Activated CD4-positive, alpha-beta memory T cell treated with anti-CD3 and anti-CD28 coated beads for 36 hours (primary cell): ENCODE data around the gene GGA1. TPM values are rescaled to one million over a fixed set of nuclear protein-coding genes. Genes with fewer than 3 reads are reported as not detected.
A peak's percentile ranks its signal among the peaks of the same experiment; 100 is the strongest.

Experiments
- CTCF ChIA-PET: fragments of 350-600 bp; sonication (Branson Sonifier 250); formaldehyde crosslinking; loops from one replicate; lab custom pipeline; 2021; ENCODE audit warnings: antibody characterized with exemption, inconsistent platforms; lab: Charles Lee
- POLR2A ChIA-PET: fragments of 350-600 bp; sonication (Branson Sonifier 250); formaldehyde crosslinking; loops from one replicate; lab custom pipeline; 2021; ENCODE audit warnings: antibody characterized with exemption; lab: Charles Lee
- DNase-seq: peaks from one replicate; pipeline ENCODE4 v3.0.0-alpha.2; 2020
- H3K27ac Mint-ChIP-seq: one replicate; pipeline ENCODE4 v1.8.0; 2021; ENCODE audit warnings: mixed read lengths
- H3K27me3 Mint-ChIP-seq: one replicate; pipeline ENCODE4 v1.8.0; 2021; ENCODE audit warnings: mixed read lengths
- H3K36me3 Mint-ChIP-seq: one replicate; pipeline ENCODE4 v1.8.0; 2021; ENCODE audit warnings: mixed read lengths
- H3K4me1 Mint-ChIP-seq: one replicate; pipeline ENCODE4 v1.8.0; 2021; ENCODE audit warnings: low read depth, mixed read lengths
- H3K4me3 Mint-ChIP-seq: one replicate; pipeline ENCODE4 v1.8.0; 2021; ENCODE audit warnings: mild to moderate bottlenecking, mixed read lengths
- H3K9me3 Mint-ChIP-seq: one replicate; pipeline ENCODE4 v1.8.0; 2021; ENCODE audit warnings: mixed read lengths
- intact Hi-C: fragments of 100-400 bp; cut with micrococcal nuclease; formaldehyde crosslinking; loops from one replicate; pipeline ENCODE4 v1.15.1; 2023
- total RNA-seq, 2 experiments: library from RNA; stranded (reverse); gene quantifications; one replicate each; pipeline ENCODE4 v1.2.3, GENCODE V29; 2021

Gene GGA1
- total RNA-seq, 2 experiments from 2014 or later = 59.0 to 61.1 TPM

- intact Hi-C loops = loop anchor here (2.0 kb wide), 1 partner anchor 82 kb away; no protein-coding TSS in a partner anchor
- Mint-ChIP-seq H3K27ac (peak overlapping the region; percentile 81), H3K27me3 (peaks cover 30% of the 10 kb centered on the region), H3K36me3 (no peaks in the 10 kb centered on the region), H3K4me1 (peaks cover 34% of the 10 kb centered on the region), H3K9me3 (no peaks in the 10 kb centered on the region), H3K4me3 (peak overlapping the region; percentile 60)
- ChIA-PET POLR2A (interaction anchor here (0.6 to 2.7 kb wide), 9 partner anchors 9 to 403 kb away, joined by 3 to 18 read pairs (median 4); partner anchors contain the start of gene MFNG), CTCF (interaction anchor here (0.6 to 15.3 kb wide), 33 partner anchors 9 to 664 kb away, joined by 3 to 612 read pairs (median 7); partner anchors contain the start of genes GGA1, LGALS2, MFNG and RAC2)
- peak; percentile 70 for DNase-seq
Measured at GRCh38 chr22:37566329-37566837, 42.3 kb upstream of the GGA1 start.

- H3K9me3 Mint-ChIP-seq = no peaks in the 10 kb centered on the region
- CTCF ChIA-PET = interaction anchor here (0.7 to 15.3 kb wide), 46 partner anchors 8 to 329 kb away, joined by 3 to 612 read pairs (median 4); partner anchors contain the start of genes GGA1, LGALS2, MFNG and RAC2
- no peaks in the 10 kb centered on the region for H3K36me3 Mint-ChIP-seq
- H3K4me3 Mint-ChIP-seq = peak overlapping the region; percentile 35
- intact Hi-C loops = loop anchor here (1.0 to 2.0 kb wide), 4 partner anchors 22 to 82 kb away; no protein-coding TSS in a partner anchor
- H3K27me3 Mint-ChIP-seq = peaks cover 24% of the 10 kb centered on the region
- POLR2A ChIA-PET = interaction anchor here (0.6 to 2.7 kb wide), 9 partner anchors 10 to 263 kb away, joined by 3 to 18 read pairs (median 6); partner anchors contain the start of gene MFNG
- peaks cover 27% of the 10 kb centered on the region for H3K4me1 Mint-ChIP-seq
- H3K27ac Mint-ChIP-seq = peak overlapping the region; percentile 81
- peak; percentile 96 for DNase-seq
Measured at GRCh38 chr22:37566903-37567798, 41.5 kb upstream of the GGA1 start.

GRCh38 chr22:37568012-37568411 lies 40.6 kb upstream of the GGA1 start:
- CTCF ChIA-PET = interaction anchor here (0.6 to 15.3 kb wide), 26 partner anchors 9 to 324 kb away, joined by 3 to 612 read pairs (median 8); partner anchors contain the start of genes GGA1, LGALS2, MFNG and RAC2
- no peaks in the 10 kb centered on the region for H3K36me3 Mint-ChIP-seq

GRCh38 chr22:37568448-37569008 lies 40.1 kb upstream of the GGA1 start:
- no peaks in the 10 kb centered on the region for H3K9me3 Mint-ChIP-seq
- peaks cover 20% of the 10 kb centered on the region for H3K4me1 Mint-ChIP-seq
- H3K4me3 Mint-ChIP-seq = no peak overlapping the region

More at GRCh38 chr22:37568012-37568411, 40.6 kb upstream of the GGA1 start:
- Mint-ChIP-seq H3K27me3 (peaks cover 17% of the 10 kb centered on the region), H3K4me1 (peaks cover 24% of the 10 kb centered on the region), H3K4me3 (no peak overlapping the region), H3K27ac (no peak overlapping the region), H3K9me3 (no peaks in the 10 kb centered on the region)
- no peak for DNase-seq
- intact Hi-C loops = no loop called here
- POLR2A ChIA-PET = interaction anchor here (1.1 to 2.7 kb wide), 3 partner anchors 23 to 83 kb away, joined by 6 to 13 read pairs (median 13); partner anchors contain the start of gene MFNG

GRCh38 chr22:37569009-37569920 lies 39.4 kb upstream of the GGA1 start:
- ChIA-PET CTCF (interaction anchor here (1.1 to 15.3 kb wide), 6 partner anchors 22 to 112 kb away, joined by 3 to 612 read pairs (median 28); no protein-coding TSS in a partner anchor), POLR2A (no interaction called here)
- no peak for DNase-seq
- Mint-ChIP-seq H3K9me3 (no peaks in the 10 kb centered on the region), H3K36me3 (no peaks in the 10 kb centered on the region), H3K4me1 (peaks cover 20% of the 10 kb centered on the region), H3K4me3 (no peak overlapping the region), H3K27ac (no peak overlapping the region), H3K27me3 (peaks cover 6% of the 10 kb centered on the region)
- intact Hi-C loops = no loop called here

More at GRCh38 chr22:37568448-37569008, 40.1 kb upstream of the GGA1 start:
- DNase-seq = no peak
- H3K27ac Mint-ChIP-seq = no peak overlapping the region
- intact Hi-C loops = no loop called here
- H3K36me3 Mint-ChIP-seq = no peaks in the 10 kb centered on the region
- ChIA-PET POLR2A (interaction anchor here (1.1 kb wide), 1 partner anchor 24 kb away, joined by 6 read pairs; no protein-coding TSS in a partner anchor), CTCF (interaction anchor here (0.6 to 15.3 kb wide), 10 partner anchors 11 to 138 kb away, joined by 3 to 612 read pairs (median 21); partner anchors contain the start of genes LGALS2 and MFNG)
- peaks cover 12% of the 10 kb centered on the region for H3K27me3 Mint-ChIP-seq

GRCh38 chr22:37569921-37570660 lies 38.5 kb upstream of the GGA1 start:
- no peaks in the 10 kb centered on the region for H3K36me3 Mint-ChIP-seq
- intact Hi-C loops = no loop called here
- H3K27ac Mint-ChIP-seq = no peak overlapping the region
- H3K4me3 Mint-ChIP-seq = no peak overlapping the region
- peaks cover 3% of the 10 kb centered on the region for H3K27me3 Mint-ChIP-seq
- POLR2A ChIA-PET = no interaction called here
- no peak for DNase-seq
- CTCF ChIA-PET = interaction anchor here (1.0 to 15.3 kb wide), 8 partner anchors 8 to 113 kb away, joined by 3 to 612 read pairs (median 4); no protein-coding TSS in a partner anchor
- no peaks in the 10 kb centered on the region for H3K9me3 Mint-ChIP-seq
- peaks cover 20% of the 10 kb centered on the region for H3K4me1 Mint-ChIP-seq

GRCh38 chr22:37570661-37570976 lies 38.0 kb upstream of the GGA1 start:
- Mint-ChIP-seq H3K4me3 (no peak overlapping the region), H3K27ac (no peak overlapping the region), H3K4me1 (peaks cover 20% of the 10 kb centered on the region), H3K27me3 (peaks cover 3% of the 10 kb centered on the region), H3K36me3 (no peaks in the 10 kb centered on the region), H3K9me3 (no peaks in the 10 kb centered on the region)
- CTCF ChIA-PET = interaction anchor here (1.0 to 15.3 kb wide), 7 partner anchors 9 to 98 kb away, joined by 3 to 612 read pairs (median 5); no protein-coding TSS in a partner anchor
- DNase-seq = no peak
- POLR2A ChIA-PET = no interaction called here
- intact Hi-C loops = no loop called here

GRCh38 chr22:37571258-37571991 lies 37.2 kb upstream of the GGA1 start:
- DNase-seq = no peak
- peaks cover 13% of the 10 kb centered on the region for H3K4me1 Mint-ChIP-seq
- CTCF ChIA-PET = interaction anchor here (1.0 to 15.3 kb wide), 5 partner anchors 10 to 72 kb away, joined by 3 to 612 read pairs (median 5); no protein-coding TSS in a partner anchor
- H3K4me3 Mint-ChIP-seq = no peak overlapping the region
- H3K36me3 Mint-ChIP-seq = no peaks in the 10 kb centered on the region
- intact Hi-C loops = no loop called here
- POLR2A ChIA-PET = no interaction called here
- H3K27ac Mint-ChIP-seq = no peak overlapping the region
- H3K27me3 Mint-ChIP-seq = peaks cover 1% of the 10 kb centered on the region
- no peaks in the 10 kb centered on the region for H3K9me3 Mint-ChIP-seq

GRCh38 chr22:37571992-37572373 lies 36.7 kb upstream of the GGA1 start:
- H3K4me1 Mint-ChIP-seq = peaks cover 7% of the 10 kb centered on the region
- ChIA-PET CTCF (interaction anchor here (3.4 kb wide), 1 partner anchor 10 kb away, joined by 13 read pairs; no protein-coding TSS in a partner anchor), POLR2A (no interaction called here)
- H3K9me3 Mint-ChIP-seq = no peaks in the 10 kb centered on the region
- no peak overlapping the region for H3K27ac Mint-ChIP-seq
- no peak for DNase-seq
- H3K4me3 Mint-ChIP-seq = no peak overlapping the region
- H3K36me3 Mint-ChIP-seq = no peaks in the 10 kb centered on the region
- intact Hi-C loops = no loop called here
- H3K27me3 Mint-ChIP-seq = peaks cover 1% of the 10 kb centered on the region
